Measurements from ENCODE around the gene DCAKD. TPM values are rescaled to one million over a fixed set of nuclear protein-coding genes. Genes with fewer than 3 reads are reported as not detected.

Gene DCAKD
- total and polyA plus RNA-seq, 5 experiments from 2014 or later = 13.1 to 37.9 (median 16.1) TPM

DNA sequence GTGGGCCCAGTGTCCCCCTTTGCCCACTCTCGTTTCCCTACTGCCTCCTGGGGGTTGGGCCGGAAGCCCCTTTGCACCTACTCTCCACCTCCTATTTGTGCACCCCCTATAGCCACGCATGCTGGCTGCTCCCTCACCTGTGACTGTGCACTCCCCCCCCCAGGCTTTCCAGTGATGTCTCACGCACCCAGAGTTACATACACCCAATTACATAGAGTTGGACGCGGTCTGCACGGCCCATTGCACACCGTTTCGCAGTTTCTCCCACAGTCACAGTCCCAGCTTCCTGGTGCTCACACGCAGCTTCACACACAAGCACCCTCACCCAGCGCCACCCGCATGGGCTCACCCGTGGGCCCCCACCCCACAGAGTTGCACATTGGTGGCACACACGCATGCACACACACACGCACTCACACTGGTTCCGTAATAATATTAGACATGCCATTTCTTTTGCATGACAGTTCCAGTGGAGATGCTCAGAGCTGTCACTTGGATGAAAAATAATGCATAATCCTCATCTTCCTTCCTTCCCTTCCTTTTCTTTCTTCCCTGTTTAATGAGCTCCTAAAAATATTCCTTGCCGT, 61.8 kb downstream of the DCAKD start:
- Mint-ChIP-seq H3K27ac (no peak overlapping the region), H3K4me1 (peaks cover 4 to 19% (median 12%) of the 10 kb centered on the region in 4 donors), H3K9me3 (no peaks in the 10 kb centered on the region), H3K27me3 (peaks cover 17 to 56% (median 37%) of the 10 kb centered on the region in 5 donors), H3K36me3 (no peaks in the 10 kb centered on the region), H3K4me3 (no peak overlapping the region)
- POLR2A ChIA-PET = no interaction called here
- ATAC-seq = no peak
- DNase-seq = no peak

DNA sequence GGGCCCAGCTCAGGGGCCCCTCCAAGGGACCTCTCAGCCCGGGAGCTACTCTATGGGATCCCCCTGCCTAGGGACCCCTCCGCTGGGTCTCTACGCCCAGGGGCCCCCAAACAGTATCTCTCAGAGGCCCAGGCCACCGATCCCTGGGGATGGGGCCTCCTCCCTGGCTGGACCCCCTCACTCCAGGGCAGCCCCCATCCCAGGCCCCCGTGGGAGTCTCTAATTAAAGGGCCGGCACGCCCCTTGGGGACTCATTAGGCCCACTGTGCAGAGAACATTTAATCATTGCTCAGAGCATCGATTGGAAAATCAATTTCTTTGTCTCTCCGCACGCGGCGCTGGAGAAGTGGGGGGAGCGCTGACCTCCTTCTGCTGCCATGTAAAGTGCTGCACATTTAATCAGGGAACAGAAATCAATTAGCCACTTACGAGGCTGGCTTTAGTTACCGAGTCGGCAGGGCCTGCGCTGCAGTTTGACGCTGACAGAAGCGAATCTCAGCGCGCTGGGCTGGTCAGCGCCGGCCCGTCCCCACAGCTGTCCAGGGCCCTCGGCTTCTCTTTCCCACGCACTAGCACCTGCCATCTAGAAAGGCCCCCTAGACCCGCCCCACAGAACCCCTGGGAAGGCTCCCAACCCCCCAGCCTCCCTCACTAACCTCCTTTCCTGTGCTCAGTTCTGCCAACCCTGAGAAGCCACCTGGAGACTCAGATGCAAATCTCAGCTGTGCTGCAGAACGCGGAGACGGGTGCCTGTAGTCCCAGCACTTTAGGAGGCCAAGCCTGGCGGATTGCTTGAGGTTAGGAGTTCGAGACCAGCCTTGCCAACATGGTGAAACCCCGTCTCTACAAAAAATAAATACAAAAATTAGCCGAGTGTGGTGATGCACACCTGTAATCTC, 63.1 kb downstream of the DCAKD start:
- peak overlapping the region in 5 of 10 donors; percentile 10 to 73 (median 13) for H3K4me3 Mint-ChIP-seq
- POLR2A ChIA-PET = no interaction called here
- H3K36me3 Mint-ChIP-seq = no peaks in the 10 kb centered on the region
- no peak overlapping the region for H3K27ac Mint-ChIP-seq
- peaks cover 12 to 46% (median 32%) of the 10 kb centered on the region in 5 donors for H3K27me3 Mint-ChIP-seq
- H3K4me1 Mint-ChIP-seq = peaks cover 4 to 19% (median 12%) of the 10 kb centered on the region in 4 donors
- ATAC-seq = no peak
- no peak for DNase-seq
- no peaks in the 10 kb centered on the region for H3K9me3 Mint-ChIP-seq

DNA sequence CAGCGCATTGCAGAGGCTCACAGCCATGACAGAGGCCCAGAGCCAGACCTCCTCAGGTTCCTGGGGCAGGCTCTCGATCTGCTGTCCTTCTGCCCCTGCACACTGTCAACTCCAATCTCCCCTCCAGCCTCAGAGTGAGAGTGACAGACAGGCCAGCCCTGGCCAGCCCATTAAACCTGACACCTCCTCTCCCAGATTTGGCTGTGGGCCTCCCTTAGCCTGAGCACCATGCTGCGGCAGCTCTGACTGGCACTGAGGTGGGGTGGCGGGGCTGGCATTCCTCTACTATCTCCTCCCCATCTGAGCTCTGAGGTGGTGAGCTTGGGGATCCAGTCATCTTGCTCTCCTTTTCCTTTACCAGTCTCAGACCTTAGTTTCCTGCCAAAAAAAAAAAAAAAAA, 67.9 kb downstream of the DCAKD start:
- no peaks in the 10 kb centered on the region for H3K36me3 Mint-ChIP-seq
- H3K4me3 Mint-ChIP-seq = no peak overlapping the region
- peaks cover 20 to 41% (median 39%) of the 10 kb centered on the region in 5 donors for H3K27me3 Mint-ChIP-seq
- no peaks in the 10 kb centered on the region for H3K9me3 Mint-ChIP-seq
- ATAC-seq = no peak
- no peak for DNase-seq
- POLR2A ChIA-PET = interaction anchor here (0.7 kb wide), 1 partner anchor 87 kb away, joined by 3 read pairs; no protein-coding TSS in a partner anchor
- peaks cover 4 to 16% (median 11%) of the 10 kb centered on the region in 4 donors for H3K4me1 Mint-ChIP-seq
- no peak overlapping the region for H3K27ac Mint-ChIP-seq

DNA sequence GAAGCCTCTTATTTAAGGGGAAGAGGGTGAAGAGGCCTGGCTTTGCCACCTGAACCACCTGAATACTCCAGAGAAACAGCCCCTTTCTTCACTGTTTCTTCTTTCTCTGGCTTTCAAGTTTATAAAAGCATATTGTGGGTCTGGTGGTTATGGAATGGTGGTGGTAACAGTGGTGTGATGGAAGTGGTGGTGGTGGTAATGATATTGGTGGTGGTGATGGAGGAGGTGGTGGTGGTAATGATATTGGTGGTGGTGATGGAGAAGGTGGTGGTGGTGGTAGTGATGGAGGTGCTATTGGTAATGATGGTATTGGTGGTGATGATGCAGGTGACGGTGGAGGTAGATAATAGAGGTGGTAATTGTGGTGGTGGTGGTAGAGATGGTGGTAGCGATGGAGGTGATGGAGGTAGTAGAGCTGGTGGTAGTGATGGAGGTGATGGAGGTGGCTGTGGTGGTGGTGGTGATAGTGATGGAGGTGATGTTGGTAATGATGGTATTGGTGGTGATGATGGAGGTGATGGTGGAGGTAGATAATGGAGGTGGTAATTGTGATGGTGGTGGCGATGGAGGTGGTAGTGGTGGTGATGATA, 69.2 kb downstream of the DCAKD start:
- peaks cover 20 to 37% (median 34%) of the 10 kb centered on the region in 5 donors for H3K27me3 Mint-ChIP-seq
- DNase-seq (no peak), ATAC-seq (no peak)
- no peaks in the 10 kb centered on the region for H3K9me3 Mint-ChIP-seq
- H3K4me1 Mint-ChIP-seq = peaks cover 1 to 3% (median 1%) of the 10 kb centered on the region in 4 donors
- H3K36me3 Mint-ChIP-seq = no peaks in the 10 kb centered on the region
- H3K4me3 Mint-ChIP-seq = no peak overlapping the region
- POLR2A ChIA-PET = no interaction called here
- H3K27ac Mint-ChIP-seq = no peak overlapping the region

DNA sequence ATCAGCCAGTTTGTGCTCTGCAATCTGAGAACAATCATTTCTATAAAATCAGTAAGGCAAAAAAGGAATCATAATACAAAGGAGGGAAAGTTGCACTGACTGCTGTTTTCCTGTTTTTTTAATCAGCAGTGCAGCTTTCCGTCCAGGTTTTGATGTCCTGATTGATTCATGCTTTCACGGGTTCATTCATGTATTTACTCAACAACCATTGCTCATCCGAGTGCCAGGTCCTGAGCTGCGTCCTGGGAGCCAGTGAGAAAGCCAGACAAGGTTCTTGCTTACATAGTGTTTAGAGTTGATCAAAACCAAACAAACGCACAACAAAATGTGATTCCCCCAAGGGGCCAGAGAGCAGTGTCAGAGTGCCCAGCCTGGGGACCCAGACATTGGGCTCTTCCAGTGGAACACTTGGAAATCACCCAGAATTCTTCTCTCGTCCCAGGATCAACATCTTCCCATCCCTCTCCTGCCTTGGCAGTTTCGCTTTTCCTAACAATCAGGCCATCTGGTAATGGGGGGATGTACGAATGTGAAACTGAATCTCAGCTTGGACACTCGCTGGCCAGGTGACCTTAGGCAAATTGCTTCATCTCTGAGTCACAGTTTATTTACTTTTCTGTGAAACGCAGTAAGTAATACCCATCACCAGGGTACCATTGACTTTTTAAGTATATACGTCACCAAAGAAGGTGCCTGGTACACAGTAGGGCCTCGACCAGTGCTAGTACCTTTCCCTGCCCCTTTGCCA, 70.0 kb downstream of the DCAKD start:
- ATAC-seq = no peak
- no peak for DNase-seq
- Mint-ChIP-seq H3K4me3 (no peak overlapping the region), H3K9me3 (no peaks in the 10 kb centered on the region), H3K4me1 (no peaks in the 10 kb centered on the region), H3K27ac (no peak overlapping the region), H3K36me3 (no peaks in the 10 kb centered on the region), H3K27me3 (peaks cover 18 to 38% (median 29%) of the 10 kb centered on the region in 5 donors)
- POLR2A ChIA-PET = no interaction called here

DNA sequence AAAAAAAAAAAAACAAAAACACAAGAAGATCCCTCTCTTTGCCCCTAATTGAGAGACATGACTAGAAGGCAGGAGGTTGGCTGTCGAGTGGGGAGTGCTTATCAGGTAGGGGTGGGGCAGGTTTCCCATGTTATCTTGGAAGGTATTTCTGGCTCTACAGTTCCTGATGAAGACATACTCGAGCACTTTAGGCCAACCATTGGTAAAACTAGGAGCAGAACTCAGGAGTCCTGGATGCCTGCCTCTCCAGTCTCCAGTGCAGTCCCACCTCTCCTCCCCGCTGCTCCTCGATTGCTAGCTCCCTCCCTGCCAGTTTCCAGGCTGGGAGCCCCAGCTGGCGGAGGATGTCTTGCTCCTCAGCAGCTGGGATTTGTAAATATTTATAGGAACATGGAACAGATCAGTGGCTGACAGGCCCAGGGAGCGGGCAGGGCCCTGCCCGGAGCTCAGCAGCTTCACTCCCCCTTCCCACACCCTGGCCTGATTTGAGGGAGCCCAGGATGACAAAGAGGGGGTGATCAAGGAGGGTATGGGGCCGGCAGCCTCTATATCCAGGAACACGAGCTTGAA, 71.9 kb downstream of the DCAKD start:
- no peak for ATAC-seq
- H3K27me3 Mint-ChIP-seq = peaks cover 11 to 37% (median 29%) of the 10 kb centered on the region in 5 donors

DNA sequence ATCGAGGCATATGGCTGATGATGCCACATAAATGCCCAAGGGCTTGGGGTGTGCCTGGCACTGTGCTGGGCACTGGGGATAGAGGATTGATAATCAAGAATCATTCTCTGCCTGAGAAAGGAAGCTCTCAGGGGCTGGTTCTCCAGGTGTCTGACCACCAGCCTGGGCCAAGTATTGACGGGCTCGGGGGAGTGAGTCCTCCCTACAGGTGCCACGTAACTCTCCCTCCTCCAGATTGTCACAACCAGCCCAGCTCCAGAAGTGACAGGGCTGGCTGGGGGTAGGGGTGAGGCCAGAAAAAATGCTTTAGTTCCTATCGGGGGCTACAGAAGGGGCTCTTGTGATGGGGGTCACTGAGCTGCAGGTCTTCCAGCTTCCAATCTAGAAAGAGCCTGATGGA, 72.6 kb downstream of the DCAKD start:
- POLR2A ChIA-PET = no interaction called here

More for the DNA sequence above, 71.9 kb downstream of the DCAKD start:
- Mint-ChIP-seq H3K4me3 (no peak overlapping the region), H3K36me3 (no peaks in the 10 kb centered on the region), H3K27ac (peak overlapping the region in 1 of 10 donors; percentile 4), H3K4me1 (no peaks in the 10 kb centered on the region), H3K9me3 (no peaks in the 10 kb centered on the region)
- DNase-seq = no peak
- POLR2A ChIA-PET = no interaction called here

DNA sequence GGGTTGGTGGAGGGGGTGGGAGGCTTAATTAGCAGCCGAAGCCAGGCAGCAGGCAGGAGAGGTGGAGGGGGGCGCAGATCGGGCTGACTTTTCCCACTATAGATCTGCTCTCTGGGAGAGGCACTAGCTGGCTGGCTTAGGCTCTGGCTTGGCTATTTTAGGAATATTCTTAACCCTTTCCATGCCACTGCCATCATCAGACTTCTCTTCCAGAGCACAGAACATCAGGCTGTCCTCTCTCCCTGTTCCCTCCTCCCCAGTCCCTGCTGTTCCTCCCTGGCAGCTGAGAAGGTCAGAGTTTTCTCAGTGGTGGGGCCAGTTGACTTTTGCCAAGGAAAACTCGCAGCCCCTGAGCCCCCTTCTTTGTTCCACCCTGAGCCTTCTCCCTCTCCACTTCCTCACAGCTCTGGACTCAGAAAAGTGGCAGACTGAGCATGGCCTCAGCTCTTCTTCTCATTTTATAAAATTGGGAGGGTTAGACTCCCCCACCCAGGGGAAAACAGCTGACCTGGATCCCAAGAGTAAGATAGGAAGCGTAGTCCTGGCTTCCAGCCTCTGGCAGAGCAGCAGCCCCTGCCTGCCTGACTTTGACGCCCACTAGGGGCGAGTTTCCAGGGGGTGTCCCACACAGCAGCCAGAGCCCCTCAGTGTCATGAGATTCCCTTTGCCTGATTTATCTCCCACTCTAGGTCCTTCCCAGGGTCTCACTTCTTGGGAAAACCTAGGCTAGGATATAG, 73.5 kb downstream of the DCAKD start:
- Mint-ChIP-seq H3K4me3 (no peak overlapping the region), H3K4me1 (no peaks in the 10 kb centered on the region), H3K27ac (no peak overlapping the region), H3K36me3 (no peaks in the 10 kb centered on the region), H3K9me3 (no peaks in the 10 kb centered on the region), H3K27me3 (peaks cover 11 to 42% (median 29%) of the 10 kb centered on the region in 5 donors)
- ATAC-seq = no peak
- no peak for DNase-seq
- POLR2A ChIA-PET = no interaction called here

More for the DNA sequence above, 72.6 kb downstream of the DCAKD start:
- H3K27me3 Mint-ChIP-seq = peaks cover 11 to 40% (median 29%) of the 10 kb centered on the region in 5 donors
- no peaks in the 10 kb centered on the region for H3K4me1 Mint-ChIP-seq
- DNase-seq (no peak), ATAC-seq (no peak)
- no peak overlapping the region for H3K4me3 Mint-ChIP-seq
- H3K36me3 Mint-ChIP-seq = no peaks in the 10 kb centered on the region
- H3K27ac Mint-ChIP-seq = no peak overlapping the region
- H3K9me3 Mint-ChIP-seq = no peaks in the 10 kb centered on the region

DNA sequence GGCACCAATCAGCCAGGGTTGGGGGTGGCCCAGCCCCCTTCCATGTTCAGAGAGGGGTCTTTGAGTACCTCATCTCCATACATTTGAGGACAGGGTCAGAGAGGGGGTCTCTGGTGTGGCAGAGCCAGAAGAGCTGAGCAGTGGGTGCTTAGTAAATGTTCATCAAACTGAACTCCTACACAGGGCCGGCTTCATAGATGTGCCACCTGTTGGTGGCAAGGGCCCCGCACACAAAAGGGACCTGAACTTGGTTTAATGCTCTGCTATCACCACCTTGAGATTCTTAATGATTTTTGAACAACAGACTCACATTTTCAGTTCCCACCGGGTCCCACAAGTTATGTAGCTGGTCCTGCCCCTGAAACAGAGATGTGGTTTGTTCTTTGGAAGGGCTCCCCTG, 74.4 kb downstream of the DCAKD start:
- Mint-ChIP-seq H3K27me3 (peaks cover 14 to 43% (median 29%) of the 10 kb centered on the region in 5 donors), H3K4me1 (peaks cover 3% of the 10 kb centered on the region in 4 donors), H3K27ac (no peak overlapping the region), H3K9me3 (no peaks in the 10 kb centered on the region), H3K4me3 (no peak overlapping the region), H3K36me3 (no peaks in the 10 kb centered on the region)
- POLR2A ChIA-PET = no interaction called here
- DNase-seq (no peak), ATAC-seq (no peak)

DNA sequence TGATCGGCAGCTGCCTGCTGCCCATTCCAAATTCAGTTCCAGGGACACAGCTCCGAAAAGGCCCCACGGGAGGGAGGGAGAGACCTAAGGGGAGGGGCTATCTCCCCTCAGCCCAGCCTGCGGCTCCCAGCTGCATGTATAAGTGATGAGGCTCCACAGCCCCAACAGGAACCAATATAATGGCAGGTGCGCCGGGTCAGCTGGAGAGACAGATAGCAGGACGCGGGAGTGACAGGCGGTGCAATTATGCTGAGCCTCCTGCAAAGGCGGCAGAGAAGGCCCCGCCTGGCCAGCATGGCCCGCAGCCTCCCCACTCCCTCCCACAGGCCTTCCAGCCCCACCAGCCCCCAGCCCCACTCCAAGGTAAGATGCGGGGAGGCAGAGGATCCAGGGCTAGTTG, 75.2 kb downstream of the DCAKD start:
- H3K27ac Mint-ChIP-seq = no peak overlapping the region
- no peak overlapping the region for H3K4me3 Mint-ChIP-seq
- H3K36me3 Mint-ChIP-seq = no peaks in the 10 kb centered on the region
- no peaks in the 10 kb centered on the region for H3K9me3 Mint-ChIP-seq
- peaks cover 12 to 37% (median 29%) of the 10 kb centered on the region in 5 donors for H3K27me3 Mint-ChIP-seq
- ATAC-seq (no peak), DNase-seq (no peak)
- peaks cover 4 to 7% (median 6%) of the 10 kb centered on the region in 4 donors for H3K4me1 Mint-ChIP-seq
- POLR2A ChIA-PET = no interaction called here
